ENCODE measurements around the gene ZNF428.
A peak's percentile ranks its signal among the peaks of the same experiment; 100 is the strongest.

- TF ChIP-seq POLR2AphosphoS5 (IDR thresholded peaks at IDR 0.05) (no peak), CTCF (IDR thresholded peaks at IDR 0.05) (peak in 1 of 4 experiments; percentile 13)
Observed at GRCh38 chr19:43662487-43662886, 43.1 kb upstream of the ZNF428 start.

Data from prostate gland (tissue), 2 donors.